ENCODE results near the gene NAP1L5. TPM values are rescaled to one million over a fixed set of nuclear protein-coding genes. Genes with fewer than 3 reads are reported as not detected.

NAP1L5 gene
- total and polyA plus RNA-seq, 9 of the 15 experiments (the other 6 are each of a cell fraction or from before 2014, with no cell fraction given) = 2.4 to 10.6 (median 7.0) TPM

- TF ChIP-seq ZNF518B (CRISPR knock-in tag; IDR thresholded peaks at IDR 0.05) = no peak
- TF ChIP-seq BMI1 (IDR thresholded peaks at IDR 0.05; ENCODE audit: low read length) = no peak
- TF ChIP-seq, protein P1, sequence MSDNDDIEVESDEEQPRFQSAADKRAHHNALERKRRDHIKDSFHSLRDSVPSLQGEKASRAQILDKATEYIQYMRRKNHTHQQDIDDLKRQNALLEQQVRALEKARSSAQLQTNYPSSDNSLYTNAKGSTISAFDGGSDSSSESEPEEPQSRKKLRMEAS (CRISPR knock-in tag; IDR thresholded peaks at IDR 0.05) = no peak
- no peak for TF ChIP-seq BCL6 (CRISPR knock-in tag; IDR thresholded peaks at IDR 0.05)
Observed at GRCh38 chr4:88646528-88647280, 50.9 kb downstream of the NAP1L5 start (continued).

DNA sequence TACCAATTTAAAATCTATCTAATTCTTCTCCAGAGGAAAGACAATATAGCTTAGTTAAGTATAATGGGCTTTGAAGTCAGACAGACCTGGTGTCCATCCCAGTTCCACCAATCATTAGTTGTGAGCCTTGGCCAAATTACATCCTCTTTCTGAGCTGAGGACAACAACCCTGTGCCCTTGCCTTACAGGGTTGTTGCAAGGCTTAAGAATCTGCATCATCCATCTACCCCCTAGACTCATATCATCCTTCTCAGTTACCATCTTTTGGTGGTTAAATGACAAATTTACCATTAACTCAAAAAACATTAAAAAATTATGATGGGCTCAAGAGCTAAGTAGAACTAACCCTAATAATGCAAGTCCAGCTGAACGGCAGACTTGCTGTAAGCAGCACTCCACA is 51.6 kb downstream of the NAP1L5 start:
- ATAC-seq = no peak
- WGBS (ENCODE audit: insufficient coverage, low coverage, missing lambda C conversion rate) = 0% methylated on average over 1 of the region's 1 CpG
- Histone ChIP-seq H3K27me3 (ENCODE audit: control insufficient read depth in 2 of 2, insufficient read depth in 2 of 2, low read length in 2 of 2) (no peaks in the 10 kb centered on the region), H3K9me1 (ENCODE audit: control insufficient read depth, insufficient read depth, low read length) (no peaks in the 10 kb centered on the region), H4K20me1 (replicated peaks; ENCODE audit: control insufficient read depth, insufficient read depth, low read length) (no peaks in the 10 kb centered on the region), H3K9me3 (replicated peaks; ENCODE audit: control insufficient read depth, insufficient read depth, low read depth, low read length) (no peaks in the 10 kb centered on the region; the same call in 1 of the 2 replicates), H3K4me3 (no peak overlapping the region), H3K9ac (ENCODE audit: insufficient read depth in 1 of 2, low read depth in 2 of 2, low read length in 2 of 2) (no peak overlapping the region), H3K79me2 (ENCODE audit: control insufficient read depth, insufficient read depth, low read length) (no peaks in the 10 kb centered on the region), H3K36me3 (ENCODE audit: control insufficient read depth, insufficient read depth, low read length) (no peaks in the 10 kb centered on the region), H3K4me2 (ENCODE audit: insufficient read depth, low read length) (no peak overlapping the region), H2AFZ (ENCODE audit: low read depth, low read length) (no peak overlapping the region), H3K4me1 (replicated peaks in 1 of 2; ENCODE audit: control insufficient read depth in 2 of 2, insufficient read depth in 2 of 2, low read length in 2 of 2) (no peaks in the 10 kb centered on the region), H3K27ac (ENCODE audit: extremely low read depth, low read depth, low read length) (no peak overlapping the region)
- intact Hi-C loops (cut with micrococcal nuclease) (no loop called here), in situ Hi-C loops (cut with MboI) (no loop called here)
- POLR2A ChIA-PET = interaction anchor here (0.6 kb wide), 1 partner anchor 1613 kb away, joined by 3 read pairs; no protein-coding TSS in a partner anchor
- no peak for FAIRE-seq
- no peak for TF ChIP-seq ZNF589 (CRISPR knock-in tag; IDR thresholded peaks at IDR 0.05; ENCODE audit: low read depth)
- TF ChIP-seq, protein P2, sequence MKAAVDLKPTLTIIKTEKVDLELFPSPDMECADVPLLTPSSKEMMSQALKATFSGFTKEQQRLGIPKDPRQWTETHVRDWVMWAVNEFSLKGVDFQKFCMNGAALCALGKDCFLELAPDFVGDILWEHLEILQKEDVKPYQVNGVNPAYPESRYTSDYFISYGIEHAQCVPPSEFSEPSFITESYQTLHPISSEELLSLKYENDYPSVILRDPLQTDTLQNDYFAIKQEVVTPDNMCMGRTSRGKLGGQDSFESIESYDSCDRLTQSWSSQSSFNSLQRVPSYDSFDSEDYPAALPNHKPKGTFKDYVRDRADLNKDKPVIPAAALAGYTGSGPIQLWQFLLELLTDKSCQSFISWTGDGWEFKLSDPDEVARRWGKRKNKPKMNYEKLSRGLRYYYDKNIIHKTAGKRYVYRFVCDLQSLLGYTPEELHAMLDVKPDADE (conservative IDR thresholded peaks at IDR 0.05; ENCODE audit: control insufficient read depth, low read depth, low read length) = no peak
- no peak for TF ChIP-seq GABPA (tag; conservative IDR thresholded peaks at IDR 0.05; ENCODE audit: low read depth)
- TF ChIP-seq ZBTB7A (IDR thresholded peaks at IDR 0.05; ENCODE audit: borderline replicate concordance, control insufficient read depth, low read depth, low read length) = no peak
- TF ChIP-seq GTF2A2 (tag; IDR thresholded peaks at IDR 0.05) = no peak
- no peak for TF ChIP-seq ZNF184 (CRISPR knock-in tag; IDR thresholded peaks at IDR 0.05)
- no peak for TF ChIP-seq MEF2A (IDR thresholded peaks at IDR 0.05; ENCODE audit: control insufficient read depth, low read depth, low read length)
- TF ChIP-seq ZNF280A (IDR thresholded peaks at IDR 0.05; ENCODE audit: low read depth, partially characterized antibody) = no peak
- CTCF ChIA-PET (ENCODE audit: low intra/inter-chr PET ratio) = no interaction called here
- no TSS peak for BruUV-seq (replicated peaks)
- DNase-seq (ENCODE audit: extremely low read depth in 1 of 4, low spot score in 3 of 4) = no peak

Measured in K562 (cell line).